ENCODE results near the gene PHACTR1.

Gene PHACTR1

DNA sequence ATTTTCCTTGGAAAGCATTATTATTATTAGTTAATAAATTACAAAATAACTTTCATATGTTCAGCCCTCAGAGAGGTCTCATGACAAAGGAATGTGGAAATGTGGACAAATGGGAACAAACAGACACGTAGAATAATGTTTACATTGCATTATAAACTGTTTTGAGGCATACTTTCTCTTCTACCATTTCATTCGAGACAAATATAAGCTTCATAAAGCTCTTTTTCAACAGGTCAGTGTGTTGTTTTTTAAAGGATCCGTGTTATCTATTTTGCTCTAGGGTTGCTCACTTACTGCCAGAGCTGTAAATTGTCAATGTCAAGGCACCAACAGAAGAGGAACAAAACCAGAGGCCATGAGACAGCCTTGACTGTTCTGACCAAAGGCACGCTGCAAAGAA is 256.8 kb downstream of the PHACTR1 start:
- TF ChIP-seq CREB1 (IDR thresholded peaks at IDR 0.05; ENCODE audit: low read depth), result no peak
- no peak for TF ChIP-seq RAD21 (IDR thresholded peaks at IDR 0.05; ENCODE audit: low read depth)
- TF ChIP-seq USF1 (IDR thresholded peaks at IDR 0.05), result no peak
- no peak for TF ChIP-seq YY1 (IDR thresholded peaks at IDR 0.05; ENCODE audit: low read depth)
- TF ChIP-seq, protein P1, sequence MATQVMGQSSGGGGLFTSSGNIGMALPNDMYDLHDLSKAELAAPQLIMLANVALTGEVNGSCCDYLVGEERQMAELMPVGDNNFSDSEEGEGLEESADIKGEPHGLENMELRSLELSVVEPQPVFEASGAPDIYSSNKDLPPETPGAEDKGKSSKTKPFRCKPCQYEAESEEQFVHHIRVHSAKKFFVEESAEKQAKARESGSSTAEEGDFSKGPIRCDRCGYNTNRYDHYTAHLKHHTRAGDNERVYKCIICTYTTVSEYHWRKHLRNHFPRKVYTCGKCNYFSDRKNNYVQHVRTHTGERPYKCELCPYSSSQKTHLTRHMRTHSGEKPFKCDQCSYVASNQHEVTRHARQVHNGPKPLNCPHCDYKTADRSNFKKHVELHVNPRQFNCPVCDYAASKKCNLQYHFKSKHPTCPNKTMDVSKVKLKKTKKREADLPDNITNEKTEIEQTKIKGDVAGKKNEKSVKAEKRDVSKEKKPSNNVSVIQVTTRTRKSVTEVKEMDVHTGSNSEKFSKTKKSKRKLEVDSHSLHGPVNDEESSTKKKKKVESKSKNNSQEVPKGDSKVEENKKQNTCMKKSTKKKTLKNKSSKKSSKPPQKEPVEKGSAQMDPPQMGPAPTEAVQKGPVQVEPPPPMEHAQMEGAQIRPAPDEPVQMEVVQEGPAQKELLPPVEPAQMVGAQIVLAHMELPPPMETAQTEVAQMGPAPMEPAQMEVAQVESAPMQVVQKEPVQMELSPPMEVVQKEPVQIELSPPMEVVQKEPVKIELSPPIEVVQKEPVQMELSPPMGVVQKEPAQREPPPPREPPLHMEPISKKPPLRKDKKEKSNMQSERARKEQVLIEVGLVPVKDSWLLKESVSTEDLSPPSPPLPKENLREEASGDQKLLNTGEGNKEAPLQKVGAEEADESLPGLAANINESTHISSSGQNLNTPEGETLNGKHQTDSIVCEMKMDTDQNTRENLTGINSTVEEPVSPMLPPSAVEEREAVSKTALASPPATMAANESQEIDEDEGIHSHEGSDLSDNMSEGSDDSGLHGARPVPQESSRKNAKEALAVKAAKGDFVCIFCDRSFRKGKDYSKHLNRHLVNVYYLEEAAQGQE (IDR thresholded peaks at IDR 0.05; ENCODE audit: low read depth), result no peak
- no peak for TF ChIP-seq TAF1 (IDR thresholded peaks at IDR 0.05; ENCODE audit: low read depth)
- no peak for TF ChIP-seq FOXM1 (IDR thresholded peaks at IDR 0.05; ENCODE audit: borderline replicate concordance, low read depth)
- no peak for TF ChIP-seq NFIC (IDR thresholded peaks at IDR 0.05)
- TF ChIP-seq TEAD4 (IDR thresholded peaks at IDR 0.05), result no peak
- TF ChIP-seq TCF12 (IDR thresholded peaks at IDR 0.05; ENCODE audit: low read depth), result no peak
- TF ChIP-seq CEBPB (IDR thresholded peaks at IDR 0.05), result no peak
- TF ChIP-seq EP300 (IDR thresholded peaks at IDR 0.05; ENCODE audit: borderline replicate concordance), result no peak
- TF ChIP-seq, protein P2, sequence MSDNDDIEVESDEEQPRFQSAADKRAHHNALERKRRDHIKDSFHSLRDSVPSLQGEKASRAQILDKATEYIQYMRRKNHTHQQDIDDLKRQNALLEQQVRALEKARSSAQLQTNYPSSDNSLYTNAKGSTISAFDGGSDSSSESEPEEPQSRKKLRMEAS (IDR thresholded peaks at IDR 0.05), result no peak
- TF ChIP-seq EGR1 (IDR thresholded peaks at IDR 0.05), result no peak
- TF ChIP-seq ZBTB7A (IDR thresholded peaks at IDR 0.05; ENCODE audit: low read depth), result no peak

- TF ChIP-seq CREB1 (IDR thresholded peaks at IDR 0.05; ENCODE audit: low read depth) (no peak), ZBTB7A (IDR thresholded peaks at IDR 0.05; ENCODE audit: low read depth) (no peak), TCF12 (IDR thresholded peaks at IDR 0.05; ENCODE audit: low read depth) (no peak), CEBPB (IDR thresholded peaks at IDR 0.05) (no peak), EGR1 (IDR thresholded peaks at IDR 0.05) (no peak), YY1 (IDR thresholded peaks at IDR 0.05; ENCODE audit: low read depth) (no peak), USF1 (IDR thresholded peaks at IDR 0.05) (no peak)
- TF ChIP-seq, protein P1 (IDR thresholded peaks at IDR 0.05; ENCODE audit: low read depth), result no peak
Measured at GRCh38 chr6:12974551-12974950, 258.0 kb downstream of the PHACTR1 start.

DNA sequence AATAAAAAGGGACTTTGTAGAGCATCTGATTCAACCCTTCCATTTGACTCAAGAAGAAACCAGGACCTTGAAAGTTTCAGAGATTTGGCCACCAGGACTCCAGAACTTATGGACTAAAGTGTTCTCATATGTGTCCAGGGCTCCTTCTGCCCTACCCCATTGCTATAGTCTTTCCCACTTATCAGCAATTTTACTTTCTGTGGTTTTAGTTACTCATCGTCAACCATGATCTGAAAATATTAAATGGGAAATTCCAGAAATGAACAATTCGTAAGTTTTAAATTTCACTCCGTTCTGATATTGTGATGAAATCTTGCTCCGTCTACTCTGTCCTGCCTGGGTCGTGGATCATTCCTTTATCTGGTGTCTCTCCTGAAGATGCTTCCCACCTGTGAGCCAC is 259.8 kb downstream of the PHACTR1 start:
- TF ChIP-seq TEAD4 (IDR thresholded peaks at IDR 0.05) (no peak), FOXM1 (IDR thresholded peaks at IDR 0.05; ENCODE audit: borderline replicate concordance, low read depth) (no peak), TAF1 (IDR thresholded peaks at IDR 0.05; ENCODE audit: low read depth) (no peak), CREB1 (IDR thresholded peaks at IDR 0.05; ENCODE audit: low read depth) (no peak), USF1 (IDR thresholded peaks at IDR 0.05) (no peak)
- TF ChIP-seq, protein P1 (IDR thresholded peaks at IDR 0.05; ENCODE audit: low read depth), result no peak

GRCh38 chr6:12977206-12977605 is 260.6 kb downstream of the PHACTR1 start:
- no peak for TF ChIP-seq FOXM1 (IDR thresholded peaks at IDR 0.05; ENCODE audit: borderline replicate concordance, low read depth)
- no peak for TF ChIP-seq ZBTB7A (IDR thresholded peaks at IDR 0.05; ENCODE audit: low read depth)
- TF ChIP-seq USF1 (IDR thresholded peaks at IDR 0.05), result no peak
- TF ChIP-seq EP300 (IDR thresholded peaks at IDR 0.05; ENCODE audit: borderline replicate concordance), result no peak

Measured in Ishikawa (cell line).